Measurements from ENCODE around the gene ABHD14A.

The ABHD14A gene

GRCh38 chr3:51990501-51990971, 15.7 kb downstream of the ABHD14A start:
- in situ Hi-C loops (cut with HindIII; ENCODE audit: low sequenced_read_pairs): loop anchor here (5.0 to 10.0 kb wide), 4 partner anchors 46 to 414 kb away; partner anchors contain the start of genes PARP3 and RRP9

- in situ Hi-C loops (cut with HindIII; ENCODE audit: low sequenced_read_pairs): loop anchor here (5.0 to 10.0 kb wide), 4 partner anchors 47 to 413 kb away; partner anchors contain the start of genes PARP3 and RRP9
Observed at GRCh38 chr3:51992017-51992682, 17.3 kb downstream of the ABHD14A start.

GRCh38 chr3:51993657-51994056, 18.8 kb downstream of the ABHD14A start:
- in situ Hi-C loops (cut with HindIII; ENCODE audit: low sequenced_read_pairs): loop anchor here (5.0 to 10.0 kb wide), 4 partner anchors 49 to 411 kb away; partner anchors contain the start of genes PARP3 and RRP9

- in situ Hi-C loops (cut with HindIII; ENCODE audit: low sequenced_read_pairs): loop anchor here (5.0 to 10.0 kb wide), 4 partner anchors 50 to 410 kb away; partner anchors contain the start of genes PARP3 and RRP9
Observed at GRCh38 chr3:51994530-51994929, 19.7 kb downstream of the ABHD14A start.

GRCh38 chr3:51995346-51996163, 20.7 kb downstream of the ABHD14A start, which contains the start of gene RPL29:
Gene RPL29 (minus strand): TSS chr3:51995895. CDS start chr3:51995461, 434 bp downstream.
- in situ Hi-C loops (cut with HindIII; ENCODE audit: low sequenced_read_pairs): loop anchor here (5.0 to 10.0 kb wide), 3 partner anchors 51 to 409 kb away; partner anchors contain the start of genes PARP3 and RRP9

GRCh38 chr3:51997172-51997571, 22.3 kb downstream of the ABHD14A start:
- in situ Hi-C loops (cut with HindIII; ENCODE audit: low sequenced_read_pairs): loop anchor here (5.0 to 10.0 kb wide), 3 partner anchors 50 to 408 kb away; partner anchors contain the start of genes PARP3 and RRP9

- in situ Hi-C loops (cut with HindIII; ENCODE audit: low sequenced_read_pairs): loop anchor here (5.0 to 10.0 kb wide), 3 partner anchors 49 to 407 kb away; partner anchors contain the start of genes PARP3 and RRP9
Observed at GRCh38 chr3:51997935-51998596, 23.2 kb downstream of the ABHD14A start.

- in situ Hi-C loops (cut with HindIII; ENCODE audit: low sequenced_read_pairs): loop anchor here (5.0 to 10.0 kb wide), 3 partner anchors 49 to 406 kb away; partner anchors contain the start of genes PARP3 and RRP9
Observed at GRCh38 chr3:51998774-51999173, 23.9 kb downstream of the ABHD14A start.

- in situ Hi-C loops (cut with HindIII; ENCODE audit: low sequenced_read_pairs): loop anchor here (5.0 to 10.0 kb wide), 3 partner anchors 47 to 405 kb away; partner anchors contain the start of genes PARP3 and RRP9
Observed at GRCh38 chr3:51999846-52000245, 25.0 kb downstream of the ABHD14A start.

GRCh38 chr3:52001443-52001974, 26.6 kb downstream of the ABHD14A start:
- in situ Hi-C loops (cut with HindIII; ENCODE audit: low sequenced_read_pairs): no loop called here

GRCh38 chr3:52002748-52003147, 27.9 kb downstream of the ABHD14A start:
- in situ Hi-C loops (cut with HindIII; ENCODE audit: low sequenced_read_pairs): no loop called here

GRCh38 chr3:52004163-52004787, 29.4 kb downstream of the ABHD14A start:
- in situ Hi-C loops (cut with HindIII; ENCODE audit: low sequenced_read_pairs): no loop called here

GRCh38 chr3:52004906-52005395, 30.1 kb downstream of the ABHD14A start:
- in situ Hi-C loops (cut with HindIII; ENCODE audit: low sequenced_read_pairs): no loop called here

GRCh38 chr3:52005571-52005986, 30.7 kb downstream of the ABHD14A start:
- in situ Hi-C loops (cut with HindIII; ENCODE audit: low sequenced_read_pairs): no loop called here

- in situ Hi-C loops (cut with HindIII; ENCODE audit: low sequenced_read_pairs): no loop called here
Observed at GRCh38 chr3:52006017-52006819, 31.4 kb downstream of the ABHD14A start.

GRCh38 chr3:52006820-52007133, 31.9 kb downstream of the ABHD14A start:
- in situ Hi-C loops (cut with HindIII; ENCODE audit: low sequenced_read_pairs): no loop called here

GRCh38 chr3:52007291-52007690, 32.4 kb downstream of the ABHD14A start:
- in situ Hi-C loops (cut with HindIII; ENCODE audit: low sequenced_read_pairs): no loop called here

- in situ Hi-C loops (cut with HindIII; ENCODE audit: low sequenced_read_pairs): loop anchor here (5.0 kb wide), 1 partner anchor 97 kb away; no protein-coding TSS in a partner anchor
Observed at GRCh38 chr3:52010431-52010830, 35.6 kb downstream of the ABHD14A start.

GRCh38 chr3:52012699-52013098, 37.8 kb downstream of the ABHD14A start:
- in situ Hi-C loops (cut with HindIII; ENCODE audit: low sequenced_read_pairs): loop anchor here (5.0 kb wide), 1 partner anchor 95 kb away; no protein-coding TSS in a partner anchor
